T-helper 2 cell treated with Interferon-gamma antibody and Interleukin-4, amounts not matched to agents 5 μg/mL and 100 μg/mL, for 36 hours (primary cell): Measurements from ENCODE around the gene ODC1.
A peak's percentile ranks its signal among the peaks of the same experiment; 100 is the strongest.
"Not testable (repeated sequence)": the region's sequence is repeated elsewhere in the genome, so short reads cannot be mapped to it uniquely, and the experiment has no call there.

Experiments
- DNase-seq: peaks from one replicate; pipeline ENCODE4 v3.0.0; 2021; ENCODE audit warnings: low spot score
- H3K27ac Mint-ChIP-seq: one replicate; pipeline ENCODE4 v1.8.0; 2021; ENCODE audit warnings: mild to moderate bottlenecking, mixed read lengths
- H3K27me3 Mint-ChIP-seq: one replicate; pipeline ENCODE4 v1.8.0; 2021; ENCODE audit warnings: low read depth, mixed read lengths
- H3K36me3 Mint-ChIP-seq: one replicate; pipeline ENCODE4 v1.8.0; 2021; ENCODE audit warnings: low read depth, mixed read lengths
- H3K4me1 Mint-ChIP-seq: one replicate; pipeline ENCODE4 v1.8.0; 2021; ENCODE audit warnings: low read depth, mixed read lengths
- H3K4me3 Mint-ChIP-seq: one replicate; pipeline ENCODE4 v1.8.0; 2022; ENCODE audit warnings: mild to moderate bottlenecking, moderate library complexity, mixed read lengths
- H3K9me3 Mint-ChIP-seq: one replicate; pipeline ENCODE4 v1.8.0; 2021; ENCODE audit warnings: mixed read lengths

Gene ODC1

GRCh38 chr2:10447895-10448575, at the start of gene ODC1:
Gene ODC1, minus strand, starts transcription at chr2:10448327. Its CDS starts 3,295 bp downstream, at chr2:10445032.
- no peaks in the 10 kb centered on the region for H3K27me3 Mint-ChIP-seq
- peaks cover 32% of the 10 kb centered on the region for H3K4me1 Mint-ChIP-seq
- peaks cover 22% of the 10 kb centered on the region for H3K36me3 Mint-ChIP-seq
- DNase-seq, result peak; percentile 91
- H3K4me3 Mint-ChIP-seq, result peak within 1 kb of the TSS; percentile 90
- peak within 1 kb of the TSS; percentile 93 for H3K27ac Mint-ChIP-seq
- H3K9me3 Mint-ChIP-seq, result no peaks in the 10 kb centered on the region

GRCh38 chr2:10497797-10498251, 49.7 kb upstream of the ODC1 start:
- no peak for DNase-seq
- no peaks in the 10 kb centered on the region for H3K9me3 Mint-ChIP-seq
- H3K4me1 Mint-ChIP-seq, result peaks cover 10% of the 10 kb centered on the region
- no peaks in the 10 kb centered on the region for H3K36me3 Mint-ChIP-seq
- no peak overlapping the region for H3K4me3 Mint-ChIP-seq
- H3K27ac Mint-ChIP-seq, result no peak overlapping the region
- H3K27me3 Mint-ChIP-seq, result peaks cover 18% of the 10 kb centered on the region

- H3K9me3 Mint-ChIP-seq, result no peaks in the 10 kb centered on the region
- no peak overlapping the region for H3K27ac Mint-ChIP-seq
These were observed 47.8 kb upstream of the ODC1 start for GRCh38 chr2:10495988-10496313.

GRCh38 chr2:10495311-10495987, 47.3 kb upstream of the ODC1 start:
- Mint-ChIP-seq H3K9me3 (no peaks in the 10 kb centered on the region), H3K27me3 (peaks cover 19% of the 10 kb centered on the region), H3K36me3 (no peaks in the 10 kb centered on the region), H3K4me3 (no peak overlapping the region), H3K27ac (no peak overlapping the region), H3K4me1 (peaks cover 10% of the 10 kb centered on the region)
- no peak for DNase-seq

More at GRCh38 chr2:10495988-10496313, 47.8 kb upstream of the ODC1 start:
- no peak for DNase-seq
- no peak overlapping the region for H3K4me3 Mint-ChIP-seq
- peaks cover 10% of the 10 kb centered on the region for H3K4me1 Mint-ChIP-seq
- no peaks in the 10 kb centered on the region for H3K36me3 Mint-ChIP-seq
- H3K27me3 Mint-ChIP-seq, result peaks cover 19% of the 10 kb centered on the region

GRCh38 chr2:10494351-10495066, 46.4 kb upstream of the ODC1 start:
- no peak overlapping the region for H3K27ac Mint-ChIP-seq
- H3K4me3 Mint-ChIP-seq, result no peak overlapping the region
- H3K27me3 Mint-ChIP-seq, result peaks cover 19% of the 10 kb centered on the region
- H3K4me1 Mint-ChIP-seq, result peaks cover 10% of the 10 kb centered on the region
- DNase-seq, result no peak
- H3K9me3 Mint-ChIP-seq, result no peaks in the 10 kb centered on the region
- H3K36me3 Mint-ChIP-seq, result no peaks in the 10 kb centered on the region

- no peaks in the 10 kb centered on the region for H3K9me3 Mint-ChIP-seq
- DNase-seq, result peak; percentile 80
- no peaks in the 10 kb centered on the region for H3K36me3 Mint-ChIP-seq
- peak overlapping the region; percentile 26 for H3K27ac Mint-ChIP-seq
- H3K4me1 Mint-ChIP-seq, result peaks cover 10% of the 10 kb centered on the region
- H3K4me3 Mint-ChIP-seq, result no peak overlapping the region
- peaks cover 20% of the 10 kb centered on the region for H3K27me3 Mint-ChIP-seq
These were observed 45.6 kb upstream of the ODC1 start for GRCh38 chr2:10493634-10494281.

- H3K27ac Mint-ChIP-seq, result peak overlapping the region; percentile 26
These were observed 45.0 kb upstream of the ODC1 start for GRCh38 chr2:10493075-10493633.

GRCh38 chr2:10490806-10491291, 42.7 kb upstream of the ODC1 start:
- Mint-ChIP-seq H3K4me1 (peaks cover 10% of the 10 kb centered on the region), H3K27me3 (peaks cover 17% of the 10 kb centered on the region), H3K27ac (no peak overlapping the region), H3K9me3 (no peaks in the 10 kb centered on the region), H3K4me3 (no peak overlapping the region), H3K36me3 (no peaks in the 10 kb centered on the region)
- no peak for DNase-seq

More at GRCh38 chr2:10493075-10493633, 45.0 kb upstream of the ODC1 start:
- no peak for DNase-seq
- Mint-ChIP-seq H3K4me3 (no peak overlapping the region), H3K4me1 (peaks cover 10% of the 10 kb centered on the region), H3K9me3 (no peaks in the 10 kb centered on the region), H3K27me3 (peaks cover 20% of the 10 kb centered on the region), H3K36me3 (no peaks in the 10 kb centered on the region)

GRCh38 chr2:10489842-10490555, 41.9 kb upstream of the ODC1 start:
- Mint-ChIP-seq H3K4me1 (peaks cover 7% of the 10 kb centered on the region), H3K27ac (no peak overlapping the region), H3K27me3 (peaks cover 17% of the 10 kb centered on the region)

GRCh38 chr2:10488142-10488541, 40.0 kb upstream of the ODC1 start:
- H3K9me3 Mint-ChIP-seq, H3K4me3 Mint-ChIP-seq, DNase-seq, H3K27ac Mint-ChIP-seq, H3K36me3 Mint-ChIP-seq, H3K4me1 Mint-ChIP-seq: not testable (repeated sequence)
- peaks cover 23% of the 10 kb centered on the region for H3K27me3 Mint-ChIP-seq

More at GRCh38 chr2:10489842-10490555, 41.9 kb upstream of the ODC1 start:
- DNase-seq, result no peak
- Mint-ChIP-seq H3K9me3 (no peaks in the 10 kb centered on the region), H3K36me3 (no peaks in the 10 kb centered on the region), H3K4me3 (no peak overlapping the region)

GRCh38 chr2:10487741-10488104, 39.6 kb upstream of the ODC1 start:
- not testable (repeated sequence) for DNase-seq, H3K4me1 Mint-ChIP-seq, H3K4me3 Mint-ChIP-seq, H3K36me3 Mint-ChIP-seq, H3K9me3 Mint-ChIP-seq, H3K27ac Mint-ChIP-seq
- peaks cover 25% of the 10 kb centered on the region for H3K27me3 Mint-ChIP-seq

GRCh38 chr2:10487081-10487740, 39.1 kb upstream of the ODC1 start:
- DNase-seq, result no peak
- Mint-ChIP-seq H3K27me3 (peaks cover 27% of the 10 kb centered on the region), H3K9me3 (no peaks in the 10 kb centered on the region), H3K36me3 (no peaks in the 10 kb centered on the region), H3K4me3 (no peak overlapping the region), H3K4me1 (no peaks in the 10 kb centered on the region), H3K27ac (no peak overlapping the region)
